ENCODE results near the gene KTI12.

The KTI12 gene

DNA sequence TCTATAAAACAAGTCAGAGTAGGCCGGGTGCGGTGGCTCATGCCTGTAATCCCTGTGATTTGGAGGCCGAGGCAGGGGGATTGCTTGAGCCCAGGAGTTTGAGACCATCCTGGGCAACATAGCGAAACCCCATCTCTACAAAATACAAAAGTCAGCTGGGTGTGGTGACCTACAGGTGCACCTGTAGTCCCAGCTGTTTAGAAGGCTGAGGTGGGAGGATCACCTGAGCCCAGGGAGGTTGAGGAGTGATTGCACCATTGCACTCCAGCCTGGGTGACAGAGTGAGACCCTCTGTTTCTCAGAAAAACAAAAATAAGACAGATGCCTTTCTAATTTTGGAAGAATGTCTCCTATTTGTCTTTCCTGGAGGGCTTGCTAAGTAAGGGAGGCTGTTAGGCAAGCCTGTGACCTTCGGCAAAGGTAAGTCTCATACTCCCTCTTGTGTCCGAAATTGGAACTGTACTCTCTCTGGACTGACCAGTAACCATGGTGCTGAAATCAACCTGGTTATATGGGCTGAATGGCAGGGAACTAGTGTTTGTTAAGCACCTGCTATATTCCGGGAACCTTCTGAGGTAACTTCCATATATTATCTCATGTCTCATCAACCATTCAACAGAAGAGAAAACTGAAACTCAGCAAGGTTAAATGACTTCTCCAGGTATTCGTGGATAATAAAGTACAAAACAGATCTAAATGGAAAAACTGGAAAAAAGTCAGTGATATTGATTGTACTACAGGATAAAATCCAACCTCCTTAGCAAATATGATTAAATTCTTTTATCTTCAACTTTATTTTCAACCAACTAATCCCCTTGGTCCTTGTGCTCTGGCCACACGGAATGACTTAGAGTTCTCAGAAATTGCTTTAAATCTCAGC is 31.3 kb downstream of the KTI12 start:
- TF ChIP-seq CTCF (conservative IDR thresholded peaks at IDR 0.05; ENCODE audit: low read depth, low read length), result peak; percentile 100
- Histone ChIP-seq H3K4me2 (no peak overlapping the region), H3K4me3 (IDR thresholded peaks at IDR 0.05; ENCODE audit: insufficient read depth, low read depth, low read length) (no peak overlapping the region), H3K27me3 (ENCODE audit: insufficient read depth, low read depth) (no peaks in the 10 kb centered on the region), H3K4me1 (ENCODE audit: low read depth, poor library complexity, severe bottlenecking) (peaks cover 4% of the 10 kb centered on the region), H3K36me3 (ENCODE audit: insufficient read depth) (no peaks in the 10 kb centered on the region), H2AFZ (ENCODE audit: low read depth) (no peak overlapping the region), H3K27ac (no peak overlapping the region), H3K79me2 (ENCODE audit: insufficient read depth, low read depth) (no peaks in the 10 kb centered on the region), H4K20me1 (ENCODE audit: insufficient read depth) (no peaks in the 10 kb centered on the region), H3K9ac (no peak overlapping the region)

- peaks cover 4% of the 10 kb centered on the region for H3K4me1 ChIP-seq (ENCODE audit: low read depth, poor library complexity, severe bottlenecking)
- H3K79me2 ChIP-seq (ENCODE audit: insufficient read depth, low read depth), result no peaks in the 10 kb centered on the region
- no peaks in the 10 kb centered on the region for H4K20me1 ChIP-seq (ENCODE audit: insufficient read depth)
- no peak for TF ChIP-seq CTCF (conservative IDR thresholded peaks at IDR 0.05; ENCODE audit: low read depth, low read length)
- H3K36me3 ChIP-seq (ENCODE audit: insufficient read depth), result no peaks in the 10 kb centered on the region
- no peak overlapping the region for H3K9ac ChIP-seq
- no peak overlapping the region for H3K4me2 ChIP-seq
- H3K27ac ChIP-seq, result no peak overlapping the region
- H3K4me3 ChIP-seq (IDR thresholded peaks at IDR 0.05; ENCODE audit: insufficient read depth, low read depth, low read length), result no peak overlapping the region
- H3K27me3 ChIP-seq (ENCODE audit: insufficient read depth, low read depth), result no peaks in the 10 kb centered on the region
- no peak overlapping the region for H2AFZ ChIP-seq (ENCODE audit: low read depth)
Measured at GRCh38 chr1:51998701-51999100, 34.9 kb downstream of the KTI12 start.

DNA sequence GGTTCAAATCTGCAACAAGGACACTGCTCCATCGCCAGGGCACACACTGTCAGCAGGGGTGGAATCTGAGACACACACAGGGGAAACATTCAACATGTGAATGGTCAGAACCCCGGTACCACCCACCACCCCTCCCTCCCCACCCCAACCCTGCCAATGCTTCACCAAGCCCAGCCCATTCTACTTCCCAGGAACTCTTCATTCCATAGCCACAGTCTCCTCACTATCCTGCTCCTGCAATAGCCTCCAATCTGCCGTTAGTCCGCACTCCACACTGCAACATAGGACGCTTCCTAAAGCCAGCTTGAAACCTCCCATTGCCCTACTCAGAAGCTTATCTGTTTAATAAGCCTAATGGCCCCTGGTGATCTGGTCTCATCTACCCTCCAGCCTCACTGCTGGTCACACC is 35.6 kb downstream of the KTI12 start:
- H4K20me1 ChIP-seq (ENCODE audit: insufficient read depth), result no peaks in the 10 kb centered on the region
- H3K36me3 ChIP-seq (ENCODE audit: insufficient read depth), result no peaks in the 10 kb centered on the region
- H2AFZ ChIP-seq (ENCODE audit: low read depth), result no peak overlapping the region
- H3K79me2 ChIP-seq (ENCODE audit: insufficient read depth, low read depth), result no peaks in the 10 kb centered on the region
- no peaks in the 10 kb centered on the region; the same call in 1 of the 2 replicates for H3K27me3 ChIP-seq (ENCODE audit: insufficient read depth, low read depth)
- no peak overlapping the region for H3K9ac ChIP-seq
- H3K27ac ChIP-seq, result no peak overlapping the region
- H3K4me3 ChIP-seq (IDR thresholded peaks at IDR 0.05; ENCODE audit: insufficient read depth, low read depth, low read length), result no peak overlapping the region
- H3K4me1 ChIP-seq (ENCODE audit: low read depth, poor library complexity, severe bottlenecking), result peaks cover 4% of the 10 kb centered on the region
- no peak for TF ChIP-seq CTCF (conservative IDR thresholded peaks at IDR 0.05; ENCODE audit: low read depth, low read length)
- H3K4me2 ChIP-seq, result no peak overlapping the region

DNA sequence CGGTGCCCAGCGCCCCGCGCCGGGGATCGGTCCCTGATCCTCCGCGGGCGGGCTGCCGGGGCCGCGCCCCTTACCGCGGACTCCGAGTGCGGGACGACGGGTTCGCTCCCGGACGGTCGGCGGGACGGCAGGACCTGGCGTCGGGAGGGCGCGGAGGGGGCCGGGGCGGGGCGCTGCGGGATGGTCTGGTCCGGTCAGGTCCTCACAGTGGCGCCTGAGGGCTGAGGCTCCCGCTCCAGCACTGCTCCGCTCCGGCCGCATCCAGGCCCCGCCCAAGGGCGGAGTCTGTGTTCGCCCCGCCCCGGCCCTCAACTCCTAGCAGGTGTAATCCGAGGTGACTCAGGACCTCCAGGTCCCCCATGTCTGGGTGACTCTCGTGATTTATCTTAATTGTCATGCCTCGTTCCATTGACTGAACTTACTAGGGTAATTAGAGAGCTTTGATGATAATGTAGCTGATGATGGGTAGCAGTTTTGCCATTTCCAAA is 43.1 kb downstream of the KTI12 start, which contains the start of gene RAB3B:
RAB3B (minus strand) TSS at position 223 of the 488 bp plus-strand sequence. CDS start 13,583 bp downstream, outside the sequence.
- H3K4me3 ChIP-seq (IDR thresholded peaks at IDR 0.05; ENCODE audit: insufficient read depth, low read depth, low read length), result peak within 1 kb of the TSS; percentile 63
- peak within 1 kb of the TSS; percentile 75 for H2AFZ ChIP-seq (ENCODE audit: low read depth)
- H3K79me2 ChIP-seq (ENCODE audit: insufficient read depth, low read depth), result no peaks in the 10 kb centered on the region
- H4K20me1 ChIP-seq (ENCODE audit: insufficient read depth), result no peaks in the 10 kb centered on the region
- H3K4me1 ChIP-seq (ENCODE audit: low read depth, poor library complexity, severe bottlenecking), result peaks cover 6% of the 10 kb centered on the region
- TF ChIP-seq CTCF (conservative IDR thresholded peaks at IDR 0.05; ENCODE audit: low read depth, low read length), result no peak
- H3K36me3 ChIP-seq (ENCODE audit: insufficient read depth), result no peaks in the 10 kb centered on the region
- no peak within 1 kb of the TSS for H3K27ac ChIP-seq
- H3K4me2 ChIP-seq, result peak within 1 kb of the TSS; percentile 52
- H3K9ac ChIP-seq, result no peak within 1 kb of the TSS; the same call in 1 of the 2 replicates
- peaks cover 15% of the 10 kb centered on the region; the same call in 1 of the 2 replicates for H3K27me3 ChIP-seq (ENCODE audit: insufficient read depth, low read depth)
